K562 (cell line): ENCODE results near the gene CHST2. TPM values are rescaled to one million over a fixed set of nuclear protein-coding genes. Genes with fewer than 3 reads are reported as not detected.

Experiments
- CHD2 ChIP-seq: IDR thresholded peaks from 2 replicates; pipeline ENCODE4 v1.6.1; 2011; ENCODE audit warnings: low read depth, low read length
- CREB3L1 ChIP-seq: fragments of 450-650 bp; IDR thresholded peaks from 2 replicates; pipeline ENCODE4 v1.6.1; 2014; ENCODE audit warnings: low read depth, mild to moderate bottlenecking, moderate library complexity, borderline replicate concordance
- EGR1 ChIP-seq: fragments of 450-650 bp; conservative IDR thresholded peaks from 2 replicates; pipeline ENCODE4 v1.6.1; 2017; ENCODE audit warnings: mild to moderate bottlenecking
- FOXK1 ChIP-seq: sonication (generic); formaldehyde crosslinking; IDR thresholded peaks from 2 replicates; pipeline ENCODE4 v1.8.0; 2022; ENCODE audit warnings: missing genetic modification reagents, mild to moderate bottlenecking, borderline replicate concordance
- FOXO4 ChIP-seq: fragments of 450-650 bp; formaldehyde crosslinking; IDR thresholded peaks from 2 replicates; pipeline ENCODE4 v1.4.0; 2020; ENCODE audit warnings: mild to moderate bottlenecking, moderate library complexity
- SIN3A ChIP-seq, 2 experiments: fragments of 150-350 bp in 1 of 2; IDR thresholded peaks; 2 replicates each; pipeline ENCODE4 v1.6.1; 2011 to 2016; ENCODE audit warnings: borderline replicate concordance in 2 of 2, low read depth in 2 of 2, low read length in 2 of 2, mild to moderate bottlenecking in 2 of 2, moderate library complexity in 2 of 2; ENCODE audit not compliant: control insufficient read depth in 1 of 2
- TBP ChIP-seq: optimal IDR thresholded peaks from 2 replicates; pipeline ENCODE3; 2011; ENCODE audit warnings: low read depth, low read length, improper control_type of control experiment
- ZFX ChIP-seq: sonication (generic); formaldehyde crosslinking; IDR thresholded peaks from 2 replicates; pipeline ENCODE4 v1.8.0; 2022; ENCODE audit warnings: mild to moderate bottlenecking, missing genetic modification reagents, moderate library complexity
- polyA plus RNA-seq, 8 experiments: library from polyadenylated mRNA; depleted of rRNA in 4 of 8; stranded (reverse) in 5 of 8; unstranded in 3 of 8; fragments of >200 nt; fragmentation: Nextera tagmentation in 2 of 8; fragmentation: Illumina TruSeq in 1 of 8; extraction: Ambion mirVana in 2 of 8; extraction: Trizol in 1 of 8; gene quantifications; 2 replicates each; pipeline versions ENCODE4 v1.2.1 to v1.2.3, GENCODE V29; 2011 to 2014; ENCODE audit warnings: inconsistent platforms in 1 of 8, missing spikeins in 1 of 8
- total RNA-seq, 7 experiments: library from RNA; depleted of rRNA in 6 of 7; stranded (reverse); fragments of >200 nt in 6 of 7; fragmentation: Illumina TruSeq in 2 of 7; extraction: Trizol in 2 of 7; gene quantifications; 2 replicates each; pipeline versions ENCODE4 v1.2.1 to v1.2.3, GENCODE V29; 2011 to 2021; ENCODE audit warnings: low replicate concordance in 1 of 7
- TF ChIP-seq, protein P1 (sequence below), 2 experiments: fragments of 450-650 bp in 1 of 2; sonication (generic) in 1 of 2; formaldehyde crosslinking in 1 of 2; IDR thresholded peaks; 2 replicates each; pipeline versions ENCODE4 v1.7.1 to v1.9.0; 2016 to 2022; ENCODE audit warnings: inconsistent platforms in 1 of 2, mild to moderate bottlenecking in 1 of 2, missing genetic modification reagents in 1 of 2
- TF ChIP-seq, protein P2 (sequence below), 2 experiments: IDR thresholded peaks; 2 replicates each; pipeline ENCODE4 v1.6.1; 2011; ENCODE audit warnings: borderline replicate concordance in 1 of 2, control low read depth in 1 of 2, low read depth in 1 of 2, low read length in 1 of 2, mild to moderate bottlenecking in 1 of 2, mixed read lengths in 1 of 2, moderate library complexity in 1 of 2; ENCODE audit not compliant: insufficient read depth in 1 of 2, insufficient read length in 1 of 2, poor library complexity in 1 of 2, severe bottlenecking in 1 of 2; ENCODE audit errors: extremely low read depth in 1 of 2

CHST2 gene
- total and polyA plus RNA-seq, 9 of the 15 experiments (the other 6 are each of a cell fraction or from before 2014, with no cell fraction given): 3.4 to 60.3 (median 13.9) TPM

- TF ChIP-seq CREB3L1 (0 out of 2 replicates have a peak, but pooled peaks have one; percentile 33), ZFX (CRISPR knock-in tag) (peak; percentile 67), EGR1 (peak; percentile 34; the same call in 1 of the 2 replicates), TBP (peak; percentile 40), CHD2 (0 out of 2 replicates have a peak, but pooled peaks have one; percentile 16), FOXO4 (CRISPR knock-in tag) (peak; percentile 54; the same call in 1 of the 2 replicates), SIN3A (IDR thresholded peaks at IDR 0.05; ENCODE audit: borderline replicate concordance in 2 of 2, control insufficient read depth in 1 of 2, low read depth in 2 of 2, low read length in 2 of 2) (0 out of 4 replicates have a peak, but pooled peaks of 1 of the 2 experiments have one; percentile 9), FOXK1 (CRISPR knock-in tag) (no peak)
- TF ChIP-seq, protein P1, sequence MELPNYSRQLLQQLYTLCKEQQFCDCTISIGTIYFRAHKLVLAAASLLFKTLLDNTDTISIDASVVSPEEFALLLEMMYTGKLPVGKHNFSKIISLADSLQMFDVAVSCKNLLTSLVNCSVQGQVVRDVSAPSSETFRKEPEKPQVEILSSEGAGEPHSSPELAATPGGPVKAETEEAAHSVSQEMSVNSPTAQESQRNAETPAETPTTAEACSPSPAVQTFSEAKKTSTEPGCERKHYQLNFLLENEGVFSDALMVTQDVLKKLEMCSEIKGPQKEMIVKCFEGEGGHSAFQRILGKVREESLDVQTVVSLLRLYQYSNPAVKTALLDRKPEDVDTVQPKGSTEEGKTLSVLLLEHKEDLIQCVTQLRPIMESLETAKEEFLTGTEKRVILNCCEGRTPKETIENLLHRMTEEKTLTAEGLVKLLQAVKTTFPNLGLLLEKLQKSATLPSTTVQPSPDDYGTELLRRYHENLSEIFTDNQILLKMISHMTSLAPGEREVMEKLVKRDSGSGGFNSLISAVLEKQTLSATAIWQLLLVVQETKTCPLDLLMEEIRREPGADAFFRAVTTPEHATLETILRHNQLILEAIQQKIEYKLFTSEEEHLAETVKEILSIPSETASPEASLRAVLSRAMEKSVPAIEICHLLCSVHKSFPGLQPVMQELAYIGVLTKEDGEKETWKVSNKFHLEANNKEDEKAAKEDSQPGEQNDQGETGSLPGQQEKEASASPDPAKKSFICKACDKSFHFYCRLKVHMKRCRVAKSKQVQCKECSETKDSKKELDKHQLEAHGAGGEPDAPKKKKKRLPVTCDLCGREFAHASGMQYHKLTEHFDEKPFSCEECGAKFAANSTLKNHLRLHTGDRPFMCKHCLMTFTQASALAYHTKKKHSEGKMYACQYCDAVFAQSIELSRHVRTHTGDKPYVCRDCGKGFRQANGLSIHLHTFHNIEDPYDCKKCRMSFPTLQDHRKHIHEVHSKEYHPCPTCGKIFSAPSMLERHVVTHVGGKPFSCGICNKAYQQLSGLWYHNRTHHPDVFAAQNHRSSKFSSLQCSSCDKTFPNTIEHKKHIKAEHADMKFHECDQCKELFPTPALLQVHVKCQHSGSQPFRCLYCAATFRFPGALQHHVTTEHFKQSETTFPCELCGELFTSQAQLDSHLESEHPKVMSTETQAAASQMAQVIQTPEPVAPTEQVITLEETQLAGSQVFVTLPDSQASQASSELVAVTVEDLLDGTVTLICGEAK (IDR thresholded peaks at IDR 0.05): peak; percentile 66
- TF ChIP-seq, protein P1 (CRISPR knock-in tag; IDR thresholded peaks at IDR 0.05): no peak
- TF ChIP-seq, protein P2, sequence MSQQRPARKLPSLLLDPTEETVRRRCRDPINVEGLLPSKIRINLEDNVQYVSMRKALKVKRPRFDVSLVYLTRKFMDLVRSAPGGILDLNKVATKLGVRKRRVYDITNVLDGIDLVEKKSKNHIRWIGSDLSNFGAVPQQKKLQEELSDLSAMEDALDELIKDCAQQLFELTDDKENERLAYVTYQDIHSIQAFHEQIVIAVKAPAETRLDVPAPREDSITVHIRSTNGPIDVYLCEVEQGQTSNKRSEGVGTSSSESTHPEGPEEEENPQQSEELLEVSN (IDR thresholded peaks at IDR 0.05; ENCODE audit: borderline replicate concordance in 1 of 2, extremely low read depth in 1 of 2, insufficient read depth in 1 of 2, insufficient read length in 1 of 2, low read depth in 1 of 2, low read length in 1 of 2, poor library complexity in 1 of 2, severe bottlenecking in 1 of 2): peak in 1 of 2 experiments; percentile 80
These were observed at the start of gene CHST2 (continued) for GRCh38 chr3:143119009-143119914.
